Measurements from ENCODE around the gene SMAD9.

Gene SMAD9

GRCh38 chr13:36924001-36924400 is 4.0 kb upstream of the SMAD9 start:
- no peaks in the 10 kb centered on the region for H3K4me1 ChIP-seq (ENCODE audit: insufficient read depth, low read length, poor library complexity, severe bottlenecking)
- H4K20me1 ChIP-seq (ENCODE audit: insufficient read depth, low read length, poor library complexity, severe bottlenecking) = no peaks in the 10 kb centered on the region
- no peaks in the 10 kb centered on the region for H3K9me3 ChIP-seq (ENCODE audit: insufficient read depth, low read depth, low read length)
- no peaks in the 10 kb centered on the region for H3K27me3 ChIP-seq (ENCODE audit: insufficient read depth, low read length, poor library complexity, severe bottlenecking)
- H3F3A ChIP-seq (ENCODE audit: low read depth) = no peaks in the 10 kb centered on the region
- no peaks in the 10 kb centered on the region for H3K79me2 ChIP-seq (ENCODE audit: insufficient read depth, low read length)
- H3K36me3 ChIP-seq (ENCODE audit: insufficient read depth, low read length) = no peaks in the 10 kb centered on the region
- H3K9me2 ChIP-seq (replicated peaks; ENCODE audit: low read depth, low read length) = no peaks in the 10 kb centered on the region
- H3K4me3 ChIP-seq (ENCODE audit: low read length, poor library complexity, severe bottlenecking) = no peak overlapping the region
- no peak overlapping the region for H2AFZ ChIP-seq (ENCODE audit: low read length)
- no peak overlapping the region for H3K4me2 ChIP-seq (ENCODE audit: low read depth, low read length, poor library complexity, severe bottlenecking)
- TF ChIP-seq EZH2phosphoT487 (IDR thresholded peaks at IDR 0.05; ENCODE audit: borderline replicate concordance) = no peak
- TF ChIP-seq, protein P1, sequence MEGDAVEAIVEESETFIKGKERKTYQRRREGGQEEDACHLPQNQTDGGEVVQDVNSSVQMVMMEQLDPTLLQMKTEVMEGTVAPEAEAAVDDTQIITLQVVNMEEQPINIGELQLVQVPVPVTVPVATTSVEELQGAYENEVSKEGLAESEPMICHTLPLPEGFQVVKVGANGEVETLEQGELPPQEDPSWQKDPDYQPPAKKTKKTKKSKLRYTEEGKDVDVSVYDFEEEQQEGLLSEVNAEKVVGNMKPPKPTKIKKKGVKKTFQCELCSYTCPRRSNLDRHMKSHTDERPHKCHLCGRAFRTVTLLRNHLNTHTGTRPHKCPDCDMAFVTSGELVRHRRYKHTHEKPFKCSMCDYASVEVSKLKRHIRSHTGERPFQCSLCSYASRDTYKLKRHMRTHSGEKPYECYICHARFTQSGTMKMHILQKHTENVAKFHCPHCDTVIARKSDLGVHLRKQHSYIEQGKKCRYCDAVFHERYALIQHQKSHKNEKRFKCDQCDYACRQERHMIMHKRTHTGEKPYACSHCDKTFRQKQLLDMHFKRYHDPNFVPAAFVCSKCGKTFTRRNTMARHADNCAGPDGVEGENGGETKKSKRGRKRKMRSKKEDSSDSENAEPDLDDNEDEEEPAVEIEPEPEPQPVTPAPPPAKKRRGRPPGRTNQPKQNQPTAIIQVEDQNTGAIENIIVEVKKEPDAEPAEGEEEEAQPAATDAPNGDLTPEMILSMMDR (conservative IDR thresholded peaks at IDR 0.05; ENCODE audit: low read length) = no peak
- no peak overlapping the region for H3K9ac ChIP-seq (ENCODE audit: low read depth, low read length, poor library complexity, severe bottlenecking)

GRCh38 chr13:36921631-36922301 is 1.7 kb upstream of the SMAD9 start:
- TF ChIP-seq, protein P1 (conservative IDR thresholded peaks at IDR 0.05; ENCODE audit: low read length) = no peak
- no peak for TF ChIP-seq EZH2phosphoT487 (IDR thresholded peaks at IDR 0.05; ENCODE audit: borderline replicate concordance)
- no peaks in the 10 kb centered on the region for H3K4me1 ChIP-seq (ENCODE audit: insufficient read depth, low read length, poor library complexity, severe bottlenecking)
- H3K9me3 ChIP-seq (ENCODE audit: insufficient read depth, low read depth, low read length) = no peaks in the 10 kb centered on the region
- no peak overlapping the region for H3K9ac ChIP-seq (ENCODE audit: low read depth, low read length, poor library complexity, severe bottlenecking)
- no peak overlapping the region for H3K4me2 ChIP-seq (ENCODE audit: low read depth, low read length, poor library complexity, severe bottlenecking)
- H3F3A ChIP-seq (ENCODE audit: low read depth) = no peaks in the 10 kb centered on the region
- H3K27me3 ChIP-seq (ENCODE audit: insufficient read depth, low read length, poor library complexity, severe bottlenecking) = no peaks in the 10 kb centered on the region
- no peaks in the 10 kb centered on the region for H3K9me2 ChIP-seq (replicated peaks; ENCODE audit: low read depth, low read length)
- no peaks in the 10 kb centered on the region for H3K36me3 ChIP-seq (ENCODE audit: insufficient read depth, low read length)
- no peak overlapping the region for H2AFZ ChIP-seq (ENCODE audit: low read length)
- no peaks in the 10 kb centered on the region for H4K20me1 ChIP-seq (ENCODE audit: insufficient read depth, low read length, poor library complexity, severe bottlenecking)
- H3K79me2 ChIP-seq (ENCODE audit: insufficient read depth, low read length) = no peaks in the 10 kb centered on the region
- H3K4me3 ChIP-seq (ENCODE audit: low read length, poor library complexity, severe bottlenecking) = no peak overlapping the region

- Histone ChIP-seq H2AFZ (ENCODE audit: low read length) (no peak overlapping the region), H3K9me3 (ENCODE audit: insufficient read depth, low read depth, low read length) (no peaks in the 10 kb centered on the region), H3K79me2 (ENCODE audit: insufficient read depth, low read length) (no peaks in the 10 kb centered on the region), H3K27me3 (ENCODE audit: insufficient read depth, low read length, poor library complexity, severe bottlenecking) (no peaks in the 10 kb centered on the region), H3K9me2 (replicated peaks; ENCODE audit: low read depth, low read length) (no peaks in the 10 kb centered on the region), H3K4me1 (ENCODE audit: insufficient read depth, low read length, poor library complexity, severe bottlenecking) (no peaks in the 10 kb centered on the region), H3K36me3 (ENCODE audit: insufficient read depth, low read length) (no peaks in the 10 kb centered on the region), H3K4me3 (ENCODE audit: low read length, poor library complexity, severe bottlenecking) (no peak overlapping the region), H3F3A (ENCODE audit: low read depth) (no peaks in the 10 kb centered on the region), H3K9ac (ENCODE audit: low read depth, low read length, poor library complexity, severe bottlenecking) (no peak overlapping the region), H3K4me2 (ENCODE audit: low read depth, low read length, poor library complexity, severe bottlenecking) (no peak overlapping the region), H4K20me1 (ENCODE audit: insufficient read depth, low read length, poor library complexity, severe bottlenecking) (no peaks in the 10 kb centered on the region)
- TF ChIP-seq EZH2phosphoT487 (IDR thresholded peaks at IDR 0.05; ENCODE audit: borderline replicate concordance) = no peak
- TF ChIP-seq, protein P1 (conservative IDR thresholded peaks at IDR 0.05; ENCODE audit: low read length) = no peak
Measured at GRCh38 chr13:36920616-36921185, 663 bp upstream of the SMAD9 start.
